HG02763 (cell line): ENCODE data around the gene CASP12.

Source experiments
- ATAC-seq: cut with Tn5 transposase; IDR thresholded peaks from one replicate; pipeline ENCODE4 v1.9.1; 2021; ENCODE audit warnings: mild to moderate bottlenecking, moderate library complexity; ENCODE audit not compliant: unreplicated experiment

The CASP12 gene

DNA sequence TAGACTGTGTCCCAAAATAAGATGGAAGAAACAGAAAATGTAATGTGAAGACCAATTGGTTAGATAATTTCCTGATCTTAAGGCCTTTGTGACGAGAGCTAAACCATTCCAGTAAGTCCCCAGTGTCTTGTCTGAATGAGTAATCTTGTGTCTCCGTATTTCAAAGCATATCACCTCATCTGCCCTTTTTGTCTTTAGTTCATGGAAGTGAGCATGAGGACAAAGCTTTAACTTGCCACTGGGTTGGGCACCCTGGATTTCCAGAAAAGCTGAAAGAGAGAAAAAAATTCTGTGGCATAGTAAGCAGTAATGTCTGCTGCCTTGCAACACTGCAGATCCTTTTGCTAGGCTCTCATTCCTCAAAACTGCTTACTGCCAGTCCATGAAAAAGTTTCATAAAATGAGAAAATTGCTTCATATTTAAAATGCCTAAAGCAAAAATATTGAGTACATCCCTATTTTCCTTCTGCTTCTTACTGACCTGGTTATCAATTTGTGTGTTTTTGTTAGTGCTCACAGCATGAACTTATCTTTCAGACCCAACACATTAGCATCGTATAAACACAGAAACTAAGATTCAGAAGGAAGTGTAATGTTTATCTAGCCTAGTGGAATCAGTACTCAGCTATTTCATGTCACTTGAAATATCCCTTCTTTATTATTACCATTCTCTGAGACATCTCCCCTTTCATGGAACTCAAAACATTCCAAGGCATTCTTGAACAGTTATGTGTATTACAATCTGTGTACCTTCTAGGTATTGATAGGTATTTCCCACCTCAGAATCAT, 5.3 kb downstream of the CASP12 start:
- ATAC-seq: no peak

GRCh38 chr11:104891135-104891534, 7.1 kb downstream of the CASP12 start:
- no peak for ATAC-seq

DNA sequence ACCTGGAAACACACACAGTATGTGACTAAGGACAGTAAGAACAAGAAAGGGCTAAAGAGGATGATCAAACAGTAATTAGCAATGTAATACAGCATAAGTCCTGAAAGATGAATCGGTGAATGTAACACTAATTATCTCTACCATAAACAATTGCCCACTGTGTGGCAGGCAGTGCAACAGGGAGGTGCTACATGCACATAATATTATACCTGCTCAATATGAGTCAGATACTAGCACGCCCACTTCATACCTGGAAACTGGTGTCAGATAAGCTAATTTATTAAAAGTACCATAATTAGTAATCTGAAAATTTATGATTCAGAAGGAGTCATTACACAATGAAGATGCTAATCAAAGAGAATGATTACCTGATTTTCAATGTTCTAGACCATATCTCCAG, 14.9 kb downstream of the CASP12 start:
- ATAC-seq: no peak

DNA sequence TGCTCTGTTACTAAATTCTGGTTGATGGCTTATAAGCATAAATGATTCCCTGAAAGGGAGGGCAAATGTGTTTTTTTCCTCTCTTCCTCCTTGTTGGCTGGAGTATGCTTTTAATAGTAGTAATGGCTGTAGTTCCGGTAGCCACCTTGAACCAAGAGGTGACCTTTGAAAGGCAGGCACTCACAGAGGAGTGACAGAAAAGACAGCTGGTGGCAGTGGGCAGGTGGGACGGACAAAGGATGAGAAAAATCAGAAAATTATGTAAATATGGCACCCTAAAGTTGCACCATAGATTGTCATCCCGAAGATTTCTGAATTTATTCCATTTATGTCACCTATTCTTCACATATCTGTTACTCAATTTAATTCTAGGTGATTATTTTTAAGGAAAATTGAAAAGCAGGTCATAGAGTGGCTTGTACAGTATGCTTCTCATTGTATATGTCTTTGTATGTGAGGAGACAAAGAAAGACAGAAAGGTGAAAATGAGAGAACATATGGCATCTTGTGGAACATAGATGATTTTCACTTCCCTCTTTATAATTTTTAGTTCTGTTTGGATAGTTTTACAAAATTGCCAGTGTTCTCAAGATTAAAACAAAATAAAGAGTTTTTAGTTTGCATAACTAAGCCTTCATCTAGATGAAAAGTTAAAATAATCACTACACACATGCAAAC, 17.0 kb downstream of the CASP12 start:
- peak; percentile 50 for ATAC-seq

DNA sequence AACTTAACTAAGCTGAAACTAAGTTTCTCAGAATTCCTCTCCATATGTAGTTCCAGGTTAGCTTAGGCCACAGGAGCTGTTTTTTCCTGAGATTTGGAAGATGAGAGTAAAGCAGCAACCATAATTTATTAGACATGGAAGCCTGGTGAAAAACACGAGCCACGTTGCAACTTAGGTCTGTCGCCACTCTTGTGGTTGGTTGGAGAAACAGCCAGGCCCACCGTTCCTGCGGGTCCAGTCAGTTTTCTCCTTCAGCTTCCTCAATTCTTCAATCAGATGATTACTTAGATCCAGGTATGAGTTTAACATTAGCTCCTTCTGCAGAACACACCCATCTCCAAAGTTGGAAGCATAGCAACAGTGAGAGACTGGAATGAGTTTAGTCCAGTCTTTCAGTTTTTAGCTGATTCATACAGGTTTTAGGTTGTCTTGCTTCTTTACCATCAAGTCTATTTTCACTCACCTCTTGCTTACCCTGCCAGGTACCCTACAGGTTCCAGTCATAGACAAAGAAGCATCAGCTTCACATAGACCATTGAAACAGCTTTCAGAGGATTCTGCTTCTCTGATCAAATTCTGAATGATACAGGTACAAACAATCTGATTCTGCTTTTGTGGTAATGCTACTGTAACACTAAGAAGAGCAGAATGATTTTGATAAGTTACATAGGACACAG, 18.6 kb downstream of the CASP12 start:
- no peak for ATAC-seq

DNA sequence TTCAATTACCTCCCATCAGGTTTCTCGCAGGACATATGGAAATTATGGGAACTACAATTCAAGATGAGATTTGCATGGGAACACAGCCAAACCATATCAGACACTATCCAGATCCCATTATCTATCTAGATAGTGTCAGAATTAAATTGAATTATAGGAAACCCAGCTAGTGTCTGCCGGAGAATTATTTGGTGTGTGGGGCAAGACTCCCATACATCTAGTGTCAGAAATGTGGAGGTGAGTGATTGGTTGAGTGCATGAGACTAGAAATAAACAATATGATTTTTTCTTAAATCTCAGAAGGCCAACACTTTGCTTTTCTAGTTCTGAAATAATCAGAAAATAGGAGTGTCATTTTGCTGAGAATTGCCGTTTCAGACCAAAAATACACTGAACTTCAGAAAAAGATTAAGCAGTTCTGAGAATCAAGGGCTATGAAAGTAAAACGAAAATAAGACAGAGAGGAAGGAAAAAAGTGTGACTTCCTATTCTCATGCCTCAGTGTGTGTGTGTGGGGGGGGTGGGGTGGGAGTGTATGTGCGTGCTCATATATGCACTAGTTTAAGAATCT, 21.3 kb downstream of the CASP12 start:
- ATAC-seq: no peak

DNA sequence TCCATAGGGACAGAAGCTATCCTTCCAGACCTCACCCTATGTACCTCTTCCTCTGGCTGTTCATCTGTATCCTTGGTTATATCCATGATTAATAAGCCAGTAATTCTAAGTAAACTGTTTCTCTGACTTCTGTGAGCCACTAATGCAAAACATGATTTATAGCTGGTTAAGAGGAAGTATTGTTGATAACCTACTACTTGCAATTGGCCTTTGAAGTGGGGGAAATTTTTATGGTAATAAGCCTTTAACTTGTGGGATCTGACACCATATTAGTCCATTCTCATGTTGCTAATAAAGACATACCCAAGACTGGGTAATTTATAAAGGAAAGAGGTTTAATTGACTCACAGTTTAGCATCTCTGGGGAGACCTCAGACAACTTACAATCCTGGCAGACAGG, 21.9 kb downstream of the CASP12 start:
- no peak for ATAC-seq

DNA sequence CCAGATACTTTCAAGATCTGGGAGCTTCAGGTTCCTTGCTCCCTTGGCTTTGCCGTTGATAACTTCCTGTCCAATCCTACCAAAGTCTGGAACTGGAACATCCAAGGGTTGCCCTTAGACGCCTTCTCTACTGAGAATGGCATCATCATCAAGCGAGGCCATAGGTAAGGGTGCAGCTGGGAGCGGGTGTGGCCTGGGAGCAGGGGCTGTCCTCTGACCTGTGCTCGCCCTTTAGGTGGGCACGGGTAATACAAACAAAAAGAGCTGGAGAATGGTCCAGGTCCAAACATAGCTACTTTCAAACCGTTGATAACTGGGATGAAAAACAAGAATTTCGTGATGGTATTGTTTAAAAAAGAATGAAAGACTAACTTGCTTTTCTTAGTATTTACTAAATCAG, 25.0 kb downstream of the CASP12 start:
- ATAC-seq: no peak

DNA sequence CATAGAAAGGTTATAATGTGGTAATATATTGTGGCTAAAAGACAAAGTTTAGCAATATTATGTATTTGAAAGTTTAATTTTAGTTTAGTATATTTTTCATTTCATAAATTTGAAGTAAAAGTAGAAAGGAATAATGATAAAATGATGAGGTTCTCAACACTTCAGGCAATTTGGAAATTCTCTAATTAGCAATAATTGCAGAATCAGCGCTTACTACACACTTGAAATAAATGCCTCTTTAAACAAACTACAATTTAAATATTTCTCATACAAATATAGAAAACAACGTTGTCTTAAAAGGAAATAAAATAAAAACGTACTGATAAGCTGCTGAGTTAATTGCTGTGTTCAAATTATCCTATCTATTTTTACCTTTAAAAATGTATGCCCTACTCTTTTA, 25.9 kb downstream of the CASP12 start:
- ATAC-seq: no peak

DNA sequence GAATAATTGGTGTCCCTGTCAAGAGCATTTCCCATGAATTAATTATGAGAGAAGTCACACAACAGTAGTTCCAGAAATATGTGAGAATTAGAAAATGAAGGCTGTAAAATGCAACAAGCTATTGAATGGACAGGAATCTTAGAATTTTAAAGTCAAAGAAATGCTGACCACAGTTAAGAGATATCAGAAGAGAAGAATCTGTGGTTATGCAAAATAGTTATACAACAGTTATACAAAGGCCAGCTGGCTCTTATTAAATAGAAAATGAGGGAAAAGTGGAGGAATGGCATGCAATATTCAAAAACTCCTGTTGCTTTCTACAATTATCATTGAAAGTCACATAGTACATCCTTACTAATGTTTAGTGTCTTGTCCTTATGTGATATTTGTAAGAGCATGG, 27.4 kb downstream of the CASP12 start:
- ATAC-seq: no peak

- no peak for ATAC-seq
Measured at GRCh38 chr11:104866815-104867214, 31.4 kb downstream of the CASP12 start.

DNA sequence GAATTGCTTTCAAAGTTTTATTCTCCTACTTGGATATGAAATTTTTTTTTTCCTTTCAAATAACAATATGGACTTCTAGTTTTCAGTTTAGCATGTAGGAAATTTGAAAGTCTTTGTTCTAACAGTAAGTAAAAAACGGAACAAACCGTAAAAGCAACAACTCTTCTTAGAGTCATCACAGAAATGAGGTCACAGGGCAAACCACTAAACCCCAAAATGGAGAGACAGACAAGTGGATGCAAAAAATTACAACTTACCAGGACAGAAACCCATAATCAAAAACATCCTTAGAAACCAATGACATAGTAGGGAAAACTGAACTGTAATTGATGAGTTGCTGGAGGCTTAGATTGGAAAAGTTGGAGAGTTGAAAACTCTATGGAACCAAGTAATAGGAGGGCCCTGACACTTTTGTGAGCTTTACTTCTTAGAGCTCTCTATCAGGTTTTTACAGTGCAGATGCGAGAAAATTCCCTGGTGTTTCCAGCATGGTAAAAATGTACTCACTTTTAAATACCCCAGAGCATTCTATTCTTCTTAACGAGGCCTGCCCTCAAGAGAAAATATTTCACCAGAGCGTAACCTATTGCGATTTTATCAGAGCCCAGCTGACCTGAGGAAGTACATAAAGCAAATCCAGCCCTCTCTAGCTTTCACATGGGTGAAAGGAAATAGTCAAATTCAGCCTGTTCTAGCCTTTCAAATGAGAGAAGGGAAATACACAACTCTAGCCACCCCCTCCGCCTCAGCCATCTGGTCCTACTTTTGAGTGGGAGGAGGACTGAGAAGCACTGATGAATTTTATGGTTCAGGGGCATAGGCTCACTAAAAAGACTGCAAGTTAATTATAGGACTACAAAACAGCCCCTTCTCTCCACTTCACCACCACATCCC, 39.1 kb downstream of the CASP12 start:
- ATAC-seq: no peak

DNA sequence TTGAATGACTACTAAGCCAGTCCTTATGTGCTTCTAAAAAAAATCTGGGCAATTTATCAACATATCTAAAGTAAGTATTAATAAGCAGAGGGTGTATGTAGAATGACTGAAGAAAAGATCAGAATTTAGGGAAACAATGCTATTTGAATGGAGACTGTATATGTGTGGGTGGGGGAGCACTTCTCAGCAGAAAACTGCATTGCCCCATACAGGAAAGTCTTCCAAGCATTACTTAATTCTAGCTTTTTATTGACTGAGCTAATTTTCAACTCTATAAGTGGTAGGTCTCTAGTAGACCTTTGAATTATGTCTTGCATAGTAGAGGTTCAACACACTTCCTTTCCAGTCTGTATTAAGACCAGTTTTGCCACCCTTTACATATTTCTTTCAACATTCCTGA, 41.7 kb downstream of the CASP12 start:
- ATAC-seq: no peak

DNA sequence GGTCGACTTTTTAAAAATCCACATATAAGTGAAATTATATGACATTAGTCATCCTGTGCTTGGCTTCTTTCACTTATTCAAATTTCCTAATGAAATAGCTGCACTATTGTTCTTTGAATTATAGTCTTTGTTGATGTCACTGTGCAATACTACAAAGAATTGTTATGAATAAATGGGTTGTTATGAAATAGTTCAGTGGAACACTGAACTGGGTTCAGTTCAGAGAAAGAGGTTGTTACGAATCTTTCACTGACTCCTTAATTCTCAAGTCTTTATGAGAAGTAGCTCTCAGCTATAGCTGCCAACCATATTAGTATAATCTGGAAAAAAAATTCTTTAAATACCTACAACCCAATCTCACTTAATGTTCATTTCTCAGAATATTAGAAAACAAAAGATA, 42.3 kb downstream of the CASP12 start:
- no peak for ATAC-seq

- ATAC-seq: no peak
Measured at GRCh38 chr11:104853276-104853675, 45.0 kb downstream of the CASP12 start.

- ATAC-seq: no peak
Measured at GRCh38 chr11:104852811-104853210, 45.4 kb downstream of the CASP12 start.

- ATAC-seq: no peak
Measured at GRCh38 chr11:104846216-104846615, 52.0 kb downstream of the CASP12 start.

DNA sequence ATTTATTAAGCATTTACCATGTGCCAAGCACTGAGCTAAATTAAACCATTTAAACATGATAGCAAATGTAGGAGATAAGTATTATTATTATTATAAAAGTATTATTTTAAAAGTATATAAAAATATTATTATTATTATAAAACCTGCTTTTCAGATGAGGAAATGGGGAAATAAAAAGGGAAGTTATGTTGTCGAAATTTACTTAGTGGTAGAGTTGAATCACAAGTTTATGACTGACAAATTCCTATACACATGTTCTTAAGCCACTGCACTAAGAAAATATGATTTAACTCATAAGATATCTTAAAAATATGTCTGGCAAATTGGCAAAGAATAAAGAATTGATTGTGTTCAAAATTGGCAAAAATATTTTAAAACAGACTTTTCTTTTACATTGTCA, 53.8 kb downstream of the CASP12 start:
- ATAC-seq: no peak

DNA sequence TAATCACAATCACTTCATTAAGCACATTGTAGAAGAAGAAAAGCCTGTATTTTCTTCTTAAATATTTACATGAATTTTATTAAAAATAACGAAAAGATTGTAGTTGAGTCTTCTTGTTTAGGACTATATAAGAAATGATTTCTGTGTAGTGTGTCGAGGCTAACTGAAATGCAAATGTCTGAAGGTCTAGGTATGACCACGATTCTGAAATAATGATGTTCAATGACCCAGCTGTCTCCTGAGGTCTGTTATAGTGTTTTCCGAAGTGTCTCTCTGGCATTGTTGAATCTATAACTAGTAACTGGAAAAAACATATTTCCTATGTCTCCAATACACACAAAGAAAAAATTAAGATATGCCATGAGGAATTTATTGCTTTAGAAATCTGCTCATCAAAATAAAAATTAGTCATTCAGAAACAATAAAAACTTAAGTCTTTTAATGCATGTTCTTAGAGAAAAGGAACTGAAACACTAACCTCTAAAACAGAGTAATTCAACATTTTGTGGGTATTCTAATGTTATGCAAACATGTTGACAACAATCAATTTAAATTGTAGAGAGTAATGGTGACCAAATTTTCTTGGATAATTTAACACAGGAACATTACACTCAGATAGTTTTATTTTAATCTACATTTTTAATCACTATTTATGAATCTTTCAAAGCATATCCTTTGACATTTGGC, 55.0 kb downstream of the CASP12 start:
- no peak for ATAC-seq

DNA sequence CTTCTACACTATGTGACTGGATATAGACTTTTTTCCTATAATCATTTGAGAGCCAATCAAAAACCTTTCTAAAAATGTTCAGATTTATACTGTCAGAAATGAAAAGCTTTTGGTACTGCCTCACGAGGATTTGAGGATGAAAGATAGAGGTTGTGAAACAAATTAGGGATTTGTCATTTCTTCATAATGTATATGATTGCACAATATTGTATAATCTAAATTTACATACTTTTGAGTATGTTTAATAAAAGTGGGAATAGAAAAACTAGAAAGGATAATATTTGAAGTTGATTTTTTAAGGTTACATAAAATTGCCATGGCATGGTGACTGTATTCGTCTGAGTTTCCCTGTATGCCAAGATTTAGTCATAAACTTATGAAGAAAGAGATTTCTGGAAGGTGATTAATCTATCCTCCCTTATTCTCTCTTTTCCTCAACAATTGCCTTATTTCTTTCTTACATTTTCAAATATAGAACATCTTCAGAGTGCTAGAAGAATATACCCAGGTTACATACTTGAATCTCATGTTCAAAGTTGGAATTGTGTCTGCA, 56.2 kb downstream of the CASP12 start:
- ATAC-seq: no peak
